Upper lobe of left lung (tissue), 6 donors: Measurements from ENCODE around the gene IP6K3. TPM values are rescaled to one million over a fixed set of nuclear protein-coding genes. Genes with fewer than 3 reads are reported as not detected.

Experiments
- ATAC-seq, 2 donors: fragments of 200-7000 bp; cut with Tn5 transposase; one replicate each; pipeline ENCODE4 v1.9.1; 2022; ENCODE audit warnings: mild to moderate bottlenecking in 2 of 2, moderate library complexity in 2 of 2; ENCODE audit not compliant: low FRiP score in 2 of 2
- DNase-seq, 2 donors: peaks; one replicate each; pipeline ENCODE4 v3.0.0-alpha.2; 2019 to 2020
- H3K27ac ChIP-seq, 4 donors: fragments of 200-600 bp; sonication (generic); one replicate each; pipeline ENCODE4 v1.5.1; 2016 to 2019
- H3K27me3 ChIP-seq, 4 donors: fragments of 200-600 bp; sonication (generic); one replicate each; pipeline ENCODE4 v1.5.1; 2017 to 2019
- H3K36me3 ChIP-seq, 4 donors: fragments of 200-600 bp; sonication (generic); one replicate each; pipeline ENCODE4 v1.5.1; 2016 to 2019
- H3K4me1 ChIP-seq, 4 donors: fragments of 200-600 bp; sonication (generic); one replicate each; pipeline ENCODE4 v1.5.1; 2018 to 2019
- H3K4me3 ChIP-seq, 4 donors: fragments of 200-600 bp; sonication (generic); one replicate each; pipeline ENCODE4 v1.5.1; 2017 to 2019; ENCODE audit warnings: mild to moderate bottlenecking in 2 of 4, moderate library complexity in 1 of 4
- H3K9me3 ChIP-seq, 4 donors: fragments of 200-600 bp; sonication (generic); one replicate each; pipeline ENCODE4 v1.5.1; 2018 to 2019
- EP300 ChIP-seq, 4 donors: sonication (generic); formaldehyde crosslinking; IDR thresholded peaks; one replicate each; pipeline ENCODE4 v1.5.1; 2017; ENCODE audit warnings: antibody characterized with exemption in 4 of 4, control low read depth in 2 of 4
- POLR2A ChIP-seq, 4 donors: fragments of 450-650 bp; IDR thresholded peaks; one replicate each; pipeline ENCODE4 v1.5.1; 2016 to 2017; ENCODE audit warnings: antibody characterized with exemption in 4 of 4, mild to moderate bottlenecking in 2 of 4
- POLR2AphosphoS5 ChIP-seq, 2 donors: sonication (generic); formaldehyde crosslinking; IDR thresholded peaks; one replicate each; pipeline ENCODE4 v1.5.1; 2017; ENCODE audit warnings: antibody characterized with exemption in 2 of 2
- WGBS, 2 donors: methylation state at CpG; one replicate each; pipeline ENCODE4 v1.1.5; 2017 to 2018; 5-methylcytosine and 5-hydroxymethylcytosine counted together
- total RNA-seq, 6 donors: library from RNA; depleted of rRNA in 4 of 6; stranded (reverse); fragments of >200 nt in 4 of 6; gene quantifications; one replicate each; pipeline versions ENCODE4 v1.1.0 to v1.2.1, GENCODE V29; 2016 to 2021
- TF ChIP-seq, protein P1 (sequence below), 6 experiments: fragments of 450-650 bp in 4 of 6; fragments of 200-600 bp in 2 of 6; sonication (generic) in 2 of 6; IDR thresholded peaks; one replicate each; pipeline ENCODE4 v1.5.1; 2016 to 2019; ENCODE audit warnings: antibody characterized with exemption in 6 of 6
- donor health status: DM: no; HTN: no; CAD: no; lungs with moderate emphysema.
- donor health status: DM: no; HTN: yes; CAD: no; lungs with severe emphysema.

Gene IP6K3
- total RNA-seq, 6 donors from 2014 or later, result 1.9 to 11.5 (median 4.9) TPM

DNA sequence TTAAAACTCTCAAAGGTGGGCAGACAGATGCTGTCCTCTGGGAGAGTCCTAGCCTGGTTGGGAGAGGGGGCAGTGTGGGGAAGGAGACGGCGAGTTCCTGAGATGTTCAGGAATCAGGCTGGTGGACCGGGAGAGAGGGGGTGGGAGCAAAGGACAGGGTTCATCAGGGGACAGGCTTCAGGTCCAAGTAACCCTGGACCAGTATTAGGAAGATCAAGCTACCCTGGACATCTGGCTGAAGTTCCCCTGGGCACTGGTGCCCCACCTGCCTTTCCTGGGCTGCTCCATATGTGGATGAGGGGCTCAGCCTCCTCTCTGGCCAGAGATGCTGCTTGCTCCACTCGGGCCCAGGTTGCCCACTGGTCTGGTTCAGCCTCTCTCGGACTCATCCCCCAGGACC is 1.1 kb upstream of the IP6K3 start:
- Histone ChIP-seq H3K9me3 (no peaks in the 10 kb centered on the region), H3K4me3 (no peak overlapping the region), H3K27me3 (no peaks in the 10 kb centered on the region), H3K4me1 (peaks cover 0 to 5% (median 0%) of the 10 kb centered on the region in 4 donors), H3K27ac (peak overlapping the region in 3 of 4 donors; percentile 79 to 85 (median 80)), H3K36me3 (no peaks in the 10 kb centered on the region)
- TF ChIP-seq EP300 (IDR thresholded peaks at IDR 0.05), result no peak
- TF ChIP-seq, protein P1, sequence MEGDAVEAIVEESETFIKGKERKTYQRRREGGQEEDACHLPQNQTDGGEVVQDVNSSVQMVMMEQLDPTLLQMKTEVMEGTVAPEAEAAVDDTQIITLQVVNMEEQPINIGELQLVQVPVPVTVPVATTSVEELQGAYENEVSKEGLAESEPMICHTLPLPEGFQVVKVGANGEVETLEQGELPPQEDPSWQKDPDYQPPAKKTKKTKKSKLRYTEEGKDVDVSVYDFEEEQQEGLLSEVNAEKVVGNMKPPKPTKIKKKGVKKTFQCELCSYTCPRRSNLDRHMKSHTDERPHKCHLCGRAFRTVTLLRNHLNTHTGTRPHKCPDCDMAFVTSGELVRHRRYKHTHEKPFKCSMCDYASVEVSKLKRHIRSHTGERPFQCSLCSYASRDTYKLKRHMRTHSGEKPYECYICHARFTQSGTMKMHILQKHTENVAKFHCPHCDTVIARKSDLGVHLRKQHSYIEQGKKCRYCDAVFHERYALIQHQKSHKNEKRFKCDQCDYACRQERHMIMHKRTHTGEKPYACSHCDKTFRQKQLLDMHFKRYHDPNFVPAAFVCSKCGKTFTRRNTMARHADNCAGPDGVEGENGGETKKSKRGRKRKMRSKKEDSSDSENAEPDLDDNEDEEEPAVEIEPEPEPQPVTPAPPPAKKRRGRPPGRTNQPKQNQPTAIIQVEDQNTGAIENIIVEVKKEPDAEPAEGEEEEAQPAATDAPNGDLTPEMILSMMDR (IDR thresholded peaks at IDR 0.05), result no peak
- TF ChIP-seq POLR2AphosphoS5 (IDR thresholded peaks at IDR 0.05), result no peak
- TF ChIP-seq POLR2A (IDR thresholded peaks at IDR 0.05), result no peak
- 82 to 84% methylated on average over 5 of the region's 5 CpGs for WGBS, 2 donors
- no peak for ATAC-seq
- no peak for DNase-seq

DNA sequence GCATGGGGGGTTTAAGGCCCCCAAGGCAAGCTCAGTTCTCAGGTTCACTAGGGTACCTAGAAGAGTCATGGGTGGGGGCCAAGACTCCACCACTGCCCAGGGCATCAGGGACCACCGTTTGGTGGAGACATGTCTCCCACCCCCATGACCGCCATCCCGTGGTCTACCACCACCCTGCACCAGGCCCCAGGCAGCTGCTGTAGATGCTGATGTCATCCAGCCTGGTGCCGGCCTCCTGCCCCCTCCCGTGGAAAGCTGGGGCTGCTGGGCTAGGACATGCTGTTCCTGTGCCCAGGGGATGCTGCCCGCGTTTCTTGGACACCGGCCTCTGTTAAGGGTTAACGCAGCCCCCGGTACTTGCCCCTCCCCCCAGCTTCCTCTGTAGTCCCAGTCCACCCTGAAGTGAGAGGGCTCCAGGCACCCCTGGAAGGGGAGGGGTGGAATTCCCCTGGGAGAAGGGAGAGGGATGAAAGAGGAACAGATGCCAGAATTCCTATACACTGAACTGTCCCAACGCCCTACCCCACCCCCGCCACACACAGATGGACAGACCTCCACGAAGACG is 587 bp downstream of the IP6K3 start:
- TF ChIP-seq POLR2A (IDR thresholded peaks at IDR 0.05) (no peak), POLR2AphosphoS5 (IDR thresholded peaks at IDR 0.05) (peak in 1 of 2 donors; percentile 38), EP300 (IDR thresholded peaks at IDR 0.05) (peak in 1 of 4 donors; percentile 70)
- TF ChIP-seq, protein P1 (IDR thresholded peaks at IDR 0.05), result no peak
- 44 to 49% methylated on average over 7 to 13 of the region's 14 CpGs for WGBS, 2 donors
- DNase-seq (no peak), ATAC-seq (peak in 1 of 2 donors; percentile 7)
- H3K4me1 ChIP-seq, result no peaks in the 10 kb centered on the region
- H3K27ac ChIP-seq, result peak overlapping the region; percentile 60 to 85 (median 80)
- no peaks in the 10 kb centered on the region for H3K36me3 ChIP-seq
- H3K4me3 ChIP-seq, result peak overlapping the region; percentile 14 to 44 (median 35)
- H3K9me3 ChIP-seq, result no peaks in the 10 kb centered on the region
- no peaks in the 10 kb centered on the region for H3K27me3 ChIP-seq

DNA sequence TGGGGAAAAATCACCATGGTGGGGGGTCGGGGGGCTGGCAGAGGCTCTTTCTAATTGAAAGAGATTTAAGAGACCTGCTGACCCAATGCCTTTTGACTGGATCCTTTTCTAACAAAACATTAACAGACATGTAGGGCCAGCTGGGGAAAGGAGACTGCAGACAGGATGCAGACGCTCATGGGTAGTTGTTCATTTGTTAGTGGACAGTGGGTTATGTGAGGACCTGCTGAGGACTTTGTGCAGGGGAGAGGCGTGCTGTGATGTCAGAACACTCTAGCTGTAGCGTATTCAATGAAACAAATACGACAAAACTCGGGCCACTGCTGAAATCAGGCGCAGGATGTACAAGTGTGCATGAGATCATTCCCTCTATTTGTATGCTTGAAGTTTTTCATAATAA is 1.2 kb downstream of the IP6K3 start:
- Histone ChIP-seq H3K4me3 (peak overlapping the region in 3 of 4 donors; percentile 29 to 44 (median 41)), H3K4me1 (no peaks in the 10 kb centered on the region), H3K27me3 (no peaks in the 10 kb centered on the region), H3K36me3 (no peaks in the 10 kb centered on the region), H3K27ac (peak overlapping the region; percentile 60 to 85 (median 80)), H3K9me3 (no peaks in the 10 kb centered on the region)
- no peak for DNase-seq
- ATAC-seq, result no peak
- 67 to 78% methylated on average over 6 to 7 of the region's 7 CpGs for WGBS, 2 donors
- no peak for TF ChIP-seq POLR2A (IDR thresholded peaks at IDR 0.05)

DNA sequence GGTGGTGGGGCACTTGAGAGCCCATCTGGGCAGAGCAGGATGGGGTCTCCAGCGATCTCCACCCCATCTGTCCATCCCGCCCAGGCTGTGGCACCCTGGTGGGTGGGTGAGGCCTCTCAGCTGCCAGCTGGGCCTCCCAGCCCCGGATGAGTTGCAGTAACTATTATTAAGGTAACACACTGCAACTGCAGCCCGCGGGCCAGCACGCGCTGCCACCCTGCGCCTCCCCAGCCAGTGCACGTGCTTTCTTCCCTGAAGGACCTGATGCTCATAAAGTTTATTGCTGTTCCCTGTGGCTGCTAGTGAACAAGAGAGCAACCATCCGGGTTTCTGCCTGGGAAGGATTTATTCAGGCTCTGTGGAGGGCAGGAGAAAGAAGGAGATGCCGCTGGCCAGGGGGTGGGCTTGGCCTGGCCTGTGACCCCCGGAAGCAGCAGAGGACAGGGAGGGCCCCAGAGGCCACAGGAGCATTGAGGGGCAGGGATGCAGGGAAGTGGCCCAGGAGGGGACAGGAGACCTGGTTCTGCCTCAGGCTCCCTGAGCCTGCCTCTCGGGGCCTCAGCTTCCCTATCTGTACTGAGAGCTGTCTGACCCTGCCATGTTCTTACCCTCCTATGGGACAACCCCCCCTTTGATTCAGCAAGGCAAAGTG is 1.7 kb downstream of the IP6K3 start:
- peaks cover 0 to 5% (median 2%) of the 10 kb centered on the region in 4 donors for H3K4me1 ChIP-seq
- ATAC-seq (no peak), DNase-seq (no peak)
- no peaks in the 10 kb centered on the region for H3K27me3 ChIP-seq
- H3K36me3 ChIP-seq, result no peaks in the 10 kb centered on the region
- peak overlapping the region in 3 of 4 donors; percentile 29 to 44 (median 41) for H3K4me3 ChIP-seq
- WGBS, 2 donors, result 71 to 78% methylated on average over 4 to 13 of the region's 13 CpGs
- no peak for TF ChIP-seq EP300 (IDR thresholded peaks at IDR 0.05)
- no peak for TF ChIP-seq POLR2A (IDR thresholded peaks at IDR 0.05)
- no peak for TF ChIP-seq POLR2AphosphoS5 (IDR thresholded peaks at IDR 0.05)
- TF ChIP-seq, protein P1 (IDR thresholded peaks at IDR 0.05), result no peak
- H3K27ac ChIP-seq, result peak overlapping the region; percentile 60 to 85 (median 80)
- no peaks in the 10 kb centered on the region for H3K9me3 ChIP-seq

DNA sequence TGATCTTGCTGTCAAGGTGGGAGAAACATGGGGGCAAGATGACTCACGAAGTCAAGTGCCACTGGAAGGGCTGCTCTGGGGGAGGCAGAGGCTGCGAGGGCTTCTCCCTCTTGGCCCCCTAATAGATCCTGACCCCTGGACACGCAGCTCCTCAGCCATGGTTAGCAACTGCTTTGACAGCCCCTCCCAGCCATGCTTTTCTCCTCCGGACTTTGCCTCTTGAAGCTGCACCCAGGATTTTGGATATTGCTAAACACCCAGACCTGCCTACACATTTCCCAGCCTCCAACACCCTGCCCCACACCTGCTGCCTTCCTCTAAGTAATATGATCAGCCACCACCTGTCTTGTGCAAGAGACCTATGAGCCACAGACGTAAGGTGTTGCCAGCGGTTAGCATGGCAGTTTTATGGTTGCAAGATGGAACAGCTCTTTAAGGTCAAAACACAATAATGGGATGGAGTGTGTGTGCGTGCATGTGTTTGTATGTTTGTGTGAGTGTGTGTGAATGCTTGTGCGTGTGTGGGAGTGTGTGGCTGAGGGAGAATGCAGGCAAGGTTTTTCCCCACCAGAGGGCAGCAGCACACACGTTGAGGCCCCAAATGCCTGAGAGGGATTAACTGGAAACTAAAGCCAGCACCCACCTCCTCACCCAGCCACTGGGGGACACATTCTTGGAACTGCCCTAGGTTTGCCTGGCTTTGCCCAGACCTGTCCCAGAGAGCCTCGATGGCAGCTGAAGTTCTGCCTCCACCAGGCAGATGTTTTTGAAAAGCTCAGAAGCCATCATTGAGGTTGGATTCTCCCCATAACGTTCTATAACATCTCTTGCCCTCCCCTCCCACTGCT is 2.5 kb downstream of the IP6K3 start:
- Histone ChIP-seq H3K9me3 (no peaks in the 10 kb centered on the region), H3K4me1 (peaks cover 0 to 9% (median 3%) of the 10 kb centered on the region in 4 donors), H3K4me3 (peak overlapping the region in 3 of 4 donors; percentile 29 to 44 (median 41)), H3K36me3 (no peaks in the 10 kb centered on the region), H3K27ac (peak overlapping the region; percentile 60 to 85 (median 80)), H3K27me3 (no peaks in the 10 kb centered on the region)
- TF ChIP-seq, protein P1 (IDR thresholded peaks at IDR 0.05), result peak; percentile 85 to 91 (median 88)
- TF ChIP-seq POLR2AphosphoS5 (IDR thresholded peaks at IDR 0.05), result no peak
- peak in 1 of 2 donors; percentile 70 for DNase-seq
- WGBS, 2 donors, result 21 to 27% methylated on average over 11 of the region's 11 CpGs
- peak; percentile 64 to 80 for ATAC-seq
